A549 (cell line): ENCODE data around the gene MRPL53. TPM values are rescaled to one million over a fixed set of nuclear protein-coding genes. Genes with fewer than 3 reads are reported as not detected.

Experiments
- ATAC-seq, 2 experiments: fragments of 200-7000 bp in 1 of 2; fragments of >200 bp in 1 of 2; cut with Nextera tagmentation in 1 of 2; cut with Tn5 transposase in 1 of 2; 3 replicates each; pipeline versions ENCODE4 v1.8.0 to v1.9.1; 2018 to 2020; ENCODE audit warnings: mild to moderate bottlenecking in 1 of 2, moderate library complexity in 1 of 2
- CTCF ChIA-PET: fragments of 300-600 bp; sonication (Branson Sonifier 250); formaldehyde crosslinking; extraction: SDS; loops from one replicate; lab custom pipeline; 2021; ENCODE audit warnings: antibody characterized with exemption, inconsistent platforms; lab: Yijun Ruan, JAX
- POLR2A ChIA-PET: fragments of 350-600 bp; formaldehyde crosslinking; extraction: SDS; loops from one replicate; lab custom pipeline; 2021; ENCODE audit warnings: antibody characterized with exemption, inconsistent platforms; lab: Yijun Ruan, JAX
- DNase-seq, 2 experiments: peaks; one replicate each; pipeline versions ENCODE4 v3.0.0 to v3.0.0-alpha.2; 2011 to 2016; ENCODE audit warnings: low read depth in 1 of 2, low spot score in 1 of 2
- FAIRE-seq: peaks from 2 replicates; lab custom pipeline; 2011; peaks lifted over from hg19 to GRCh38; lab: Jason Lieb, UNC
- H3K27ac ChIP-seq, 2 experiments: fragments of >200 bp; sonication (Bioruptor Twin); formaldehyde crosslinking; 3 replicates each; pipeline ENCODE4 v1.5.1; 2016 to 2017
- H3K4me1 ChIP-seq: fragments of >200 bp; sonication (Bioruptor Twin); formaldehyde crosslinking; 3 replicates; pipeline ENCODE4 v1.6.1; 2016
- H3K4me2 ChIP-seq: fragments of >200 bp; sonication (Bioruptor Twin); formaldehyde crosslinking; 3 replicates; pipeline ENCODE4 v1.6.1; 2016
- H3K4me3 ChIP-seq: fragments of >200 bp; sonication (Bioruptor Twin); formaldehyde crosslinking; 3 replicates; pipeline ENCODE4 v1.5.1; 2016
- H3K9me3 ChIP-seq: fragments of >200 bp; sonication (Bioruptor Twin); formaldehyde crosslinking; 3 replicates; pipeline ENCODE4 v1.6.1; 2016
- BHLHE40 ChIP-seq: IDR thresholded peaks from 2 replicates; pipeline ENCODE4 v1.6.1; 2012; ENCODE audit warnings: low read depth, low read length, inconsistent platforms
- CBX2 ChIP-seq: fragments of 200-600 bp; sonication (generic); IDR thresholded peaks from 2 replicates; pipeline ENCODE4 v1.6.1; 2016; ENCODE audit warnings: low read depth, mild to moderate bottlenecking, borderline replicate concordance
- CHD2 ChIP-seq: fragments of 150-350 bp; IDR thresholded peaks from 2 replicates; pipeline ENCODE4 v1.6.1; 2014; ENCODE audit warnings: low read length; ENCODE audit not compliant: partially characterized antibody
- CHD4 ChIP-seq: fragments of 200-600 bp; sonication (generic); IDR thresholded peaks from 2 replicates; pipeline ENCODE4 v1.6.1; 2016; ENCODE audit warnings: antibody characterized with exemption, mild to moderate bottlenecking, borderline replicate concordance
- EHMT2 ChIP-seq: fragments of 200-600 bp; sonication (generic); IDR thresholded peaks from 2 replicates; pipeline ENCODE4 v1.6.1; 2016; ENCODE audit warnings: antibody characterized with exemption, low read depth, mild to moderate bottlenecking, moderate library complexity
- ELK1 ChIP-seq: fragments of 150-350 bp; IDR thresholded peaks from 2 replicates; pipeline ENCODE4 v1.6.1; 2014; ENCODE audit warnings: low read depth, mild to moderate bottlenecking, low read length
- FOSL2 ChIP-seq, 2 experiments: fragments of 450-650 bp in 1 of 2; fragments of >200 bp in 1 of 2; sonication (Bioruptor Twin) in 1 of 2; formaldehyde crosslinking; IDR thresholded peaks; 2 replicates each; pipeline versions ENCODE4 v1.5.0 to v1.6.1; 2016 to 2020; ENCODE audit warnings: mild to moderate bottlenecking in 1 of 2, moderate library complexity in 1 of 2
- GATA3 ChIP-seq: IDR thresholded peaks from 2 replicates; pipeline ENCODE4 v1.6.1; 2012; ENCODE audit warnings: borderline replicate concordance
- HDAC2 ChIP-seq: fragments of 200-600 bp; sonication (generic); IDR thresholded peaks from 2 replicates; pipeline ENCODE4 v1.6.1; 2016
- HES2 ChIP-seq: fragments of >200 bp; sonication (Bioruptor Twin); formaldehyde crosslinking; IDR thresholded peaks from 2 replicates; pipeline ENCODE4 v1.6.1; 2016
- HEYL ChIP-seq: fragments of 250-450 bp; sonication (Bioruptor Pico); IDR thresholded peaks from 2 replicates; pipeline ENCODE4 v1.8.0; 2021; ENCODE audit warnings: mild to moderate bottlenecking, moderate library complexity
- HOXA7 ChIP-seq: fragments of 250-450 bp; sonication (Bioruptor Pico); IDR thresholded peaks from 2 replicates; pipeline ENCODE4 v1.5.0; 2020; ENCODE audit warnings: mild to moderate bottlenecking, moderate library complexity
- KDM1A ChIP-seq: fragments of 200-600 bp; sonication (generic); IDR thresholded peaks from 2 replicates; pipeline ENCODE4 v1.6.1; 2016; ENCODE audit warnings: low read depth, mild to moderate bottlenecking
- MYC ChIP-seq: IDR thresholded peaks from 2 replicates; pipeline ENCODE4 v1.6.1; 2012; ENCODE audit warnings: mild to moderate bottlenecking, inconsistent platforms, low read length, improper control_type of control experiment, borderline replicate concordance
- NFE2L2 ChIP-seq: fragments of 150-350 bp; conservative IDR thresholded peaks from 2 replicates; pipeline ENCODE4 v1.6.1; 2014; ENCODE audit warnings: low read length
- NPAS2 ChIP-seq: fragments of 250-450 bp; sonication (Bioruptor Pico); IDR thresholded peaks from 2 replicates; pipeline ENCODE4 v1.8.0; 2022; ENCODE audit warnings: mild to moderate bottlenecking, moderate library complexity, borderline replicate concordance
- NR3C1 ChIP-seq: fragments of >200 bp; sonication (Bioruptor Twin); formaldehyde crosslinking; IDR thresholded peaks from 3 replicates; pipeline ENCODE4 v1.6.1; 2017
- PBX3 ChIP-seq: IDR thresholded peaks from 2 replicates; pipeline ENCODE4 v1.6.1; 2012
- PHF8 ChIP-seq: fragments of 200-600 bp; sonication (generic); IDR thresholded peaks from 2 replicates; pipeline ENCODE4 v1.6.1; 2016; ENCODE audit warnings: low read depth, mild to moderate bottlenecking, antibody characterized with exemption, moderate library complexity, borderline replicate concordance
- RCOR1 ChIP-seq: fragments of 150-350 bp; IDR thresholded peaks from 2 replicates; pipeline ENCODE4 v1.6.1; 2014; ENCODE audit warnings: antibody characterized with exemption, low read length, low read depth
- RNF2 ChIP-seq: fragments of 200-600 bp; sonication (generic); IDR thresholded peaks from 2 replicates; pipeline ENCODE4 v1.6.1; 2016; ENCODE audit warnings: low read depth, mild to moderate bottlenecking, antibody characterized with exemption, moderate library complexity, borderline replicate concordance
- SMC3 ChIP-seq: fragments of >200 bp; sonication (Bioruptor Twin); formaldehyde crosslinking; IDR thresholded peaks from 3 replicates; pipeline ENCODE4 v1.6.1; 2018; ENCODE audit warnings: inconsistent platforms
- TP53 ChIP-seq: fragments of 250-450 bp; sonication (Bioruptor Pico); IDR thresholded peaks from 2 replicates; pipeline ENCODE4 v1.5.0; 2021; ENCODE audit warnings: mild to moderate bottlenecking, moderate library complexity
- ZC3H11A ChIP-seq: fragments of 450-650 bp; IDR thresholded peaks from 2 replicates; pipeline ENCODE4 v1.6.1; 2014; ENCODE audit warnings: antibody characterized with exemption, mild to moderate bottlenecking
- ZFP36 ChIP-seq: fragments of 450-650 bp; IDR thresholded peaks from 2 replicates; pipeline ENCODE4 v1.6.1; 2014; ENCODE audit warnings: borderline replicate concordance; ENCODE audit not compliant: partially characterized antibody
- WGBS: methylation state at CpG from one replicate; pipeline ENCODE4 v1.1.6; 2017; ENCODE audit errors: missing lambda C conversion rate; 5-methylcytosine and 5-hydroxymethylcytosine counted together
- polyA plus RNA-seq, 4 experiments: library from polyadenylated mRNA; depleted of rRNA in 3 of 4; stranded (reverse); fragments of >200 nt; fragmentation: RNase III in 1 of 4; extraction: RNeasy Plus Mini Kit Qiagen cat#74134 plus additional on column Dnase treatment in 1 of 4; gene quantifications; 2 replicates in 3 of 4; 3 replicates in 1 of 4; pipeline ENCODE4 v1.2.3, GENCODE V29; 2011 to 2017
- TF ChIP-seq, protein P1 (sequence below): fragments of 450-650 bp; IDR thresholded peaks from 2 replicates; pipeline ENCODE4 v1.6.1; 2014; ENCODE audit warnings: antibody characterized with exemption
- TF ChIP-seq, protein P2 (sequence below): fragments of 250-450 bp; sonication (Bioruptor Pico); IDR thresholded peaks from 2 replicates; pipeline ENCODE4 v1.5.0; 2020; ENCODE audit warnings: low read depth, mild to moderate bottlenecking, moderate library complexity

Gene MRPL53
- polyA plus RNA-seq, 2 of the 4 experiments (the other 2 are of a cell fraction), result 68.8 to 229 TPM

DNA sequence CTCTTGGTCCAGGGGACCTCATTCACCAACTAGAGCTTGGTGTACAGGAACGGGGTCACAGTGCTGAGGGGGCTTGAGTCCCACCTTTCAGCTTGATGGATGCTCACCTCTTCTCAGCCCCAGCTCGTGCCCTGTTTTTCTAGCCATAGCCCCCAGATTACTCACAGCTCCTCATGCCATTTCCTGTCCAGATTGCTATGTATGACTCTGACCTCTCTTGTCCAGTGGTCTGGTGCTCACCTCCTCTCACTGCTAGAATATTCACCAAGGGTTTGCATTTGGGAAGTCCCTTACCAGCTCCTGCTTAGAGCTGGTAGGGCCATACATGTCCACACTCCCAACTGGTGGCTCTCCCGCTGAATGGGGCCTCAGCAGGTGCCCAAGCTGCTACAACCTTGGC, 21.1 kb upstream of the MRPL53 start:
- CTCF ChIA-PET, result interaction anchor here (1.4 to 15.5 kb wide), 6 partner anchors 4 to 96 kb away, joined by 7 to 184 read pairs (median 35); partner anchors contain the start of genes CCDC142, LBX2 and TTC31
- no peak overlapping the region for H3K4me2 ChIP-seq
- no peak for FAIRE-seq
- ATAC-seq, result no peak
- no peaks in the 10 kb centered on the region for H3K9me3 ChIP-seq
- no peaks in the 10 kb centered on the region for H3K4me1 ChIP-seq
- POLR2A ChIA-PET, result interaction anchor here (0.8 to 1.0 kb wide), 3 partner anchors 11 to 22 kb away, joined by 3 read pairs; no protein-coding TSS in a partner anchor
- WGBS, result 86% methylated on average over 3 of the region's 3 CpGs
- H3K4me3 ChIP-seq, result no peak overlapping the region
- no peak overlapping the region for H3K27ac ChIP-seq
- TF ChIP-seq KDM1A (no peak), RNF2 (no peak), SMC3 (no peak), HDAC2 (no peak), PHF8 (no peak), CHD2 (no peak), PBX3 (no peak), EHMT2 (no peak), HEYL (CRISPR knock-in tag) (no peak), TP53 (CRISPR knock-in tag) (no peak), NFE2L2 (no peak), NR3C1 (no peak)
- TF ChIP-seq, protein P1, sequence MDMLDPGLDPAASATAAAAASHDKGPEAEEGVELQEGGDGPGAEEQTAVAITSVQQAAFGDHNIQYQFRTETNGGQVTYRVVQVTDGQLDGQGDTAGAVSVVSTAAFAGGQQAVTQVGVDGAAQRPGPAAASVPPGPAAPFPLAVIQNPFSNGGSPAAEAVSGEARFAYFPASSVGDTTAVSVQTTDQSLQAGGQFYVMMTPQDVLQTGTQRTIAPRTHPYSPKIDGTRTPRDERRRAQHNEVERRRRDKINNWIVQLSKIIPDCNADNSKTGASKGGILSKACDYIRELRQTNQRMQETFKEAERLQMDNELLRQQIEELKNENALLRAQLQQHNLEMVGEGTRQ, result no peak
- no peak for DNase-seq

GRCh38 chr2:74491648-74492544, 19.4 kb upstream of the MRPL53 start:
- 88% methylated on average over 12 of the region's 12 CpGs for whole genome bisulfite sequencing
- no peak for TF ChIP-seq HDAC2
- TF ChIP-seq MYC, result no peak
- TF ChIP-seq HOXA7 (CRISPR knock-in tag), result no peak
- TF ChIP-seq CHD4, result no peak
- no peak for TF ChIP-seq HES2
- TF ChIP-seq EHMT2, result no peak
- no peak for TF ChIP-seq ZC3H11A
- no peak for TF ChIP-seq CBX2
- TF ChIP-seq RCOR1, result no peak
- no peak for TF ChIP-seq NFE2L2
- no peak for TF ChIP-seq FOSL2 (IDR thresholded peaks at IDR 0.05)
- no peak for TF ChIP-seq FOSL2 (CRISPR knock-in tag; IDR thresholded peaks at IDR 0.05)
- TF ChIP-seq ZFP36, result no peak
- no peak for TF ChIP-seq ELK1
- TF ChIP-seq, protein P2, sequence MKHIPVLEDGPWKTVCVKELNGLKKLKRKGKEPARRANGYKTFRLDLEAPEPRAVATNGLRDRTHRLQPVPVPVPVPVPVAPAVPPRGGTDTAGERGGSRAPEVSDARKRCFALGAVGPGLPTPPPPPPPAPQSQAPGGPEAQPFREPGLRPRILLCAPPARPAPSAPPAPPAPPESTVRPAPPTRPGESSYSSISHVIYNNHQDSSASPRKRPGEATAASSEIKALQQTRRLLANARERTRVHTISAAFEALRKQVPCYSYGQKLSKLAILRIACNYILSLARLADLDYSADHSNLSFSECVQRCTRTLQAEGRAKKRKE, result no peak
- no peak for TF ChIP-seq GATA3
- no peak for TF ChIP-seq NPAS2 (CRISPR knock-in tag)
- TF ChIP-seq BHLHE40, result no peak
- TF ChIP-seq, all 56 proteins: peak for 0

More at GRCh38 chr2:74491648-74492544, 19.4 kb upstream of the MRPL53 start:
- Histone ChIP-seq H3K27ac (no peak overlapping the region), H3K4me2 (no peak overlapping the region), H3K4me3 (no peak overlapping the region), H3K9me3 (no peaks in the 10 kb centered on the region), H3K4me1 (no peaks in the 10 kb centered on the region)
- CTCF ChIA-PET, result interaction anchor here (1.0 to 15.5 kb wide), 7 partner anchors 5 to 95 kb away, joined by 3 to 184 read pairs (median 29); partner anchors contain the start of genes CCDC142, DQX1, LBX2 and TTC31
- no peak for DNase-seq
- no peak for FAIRE-seq
- POLR2A ChIA-PET, result no interaction called here
- ATAC-seq, result no peak
